Measurements from ENCODE around the gene VEGFC.

- no peak for TF ChIP-seq CTCF (IDR thresholded peaks at IDR 0.05)
- TF ChIP-seq POLR2A (IDR thresholded peaks at IDR 0.05): no peak
Observed at GRCh38 chr4:176799653-176800052, 6.9 kb upstream of the VEGFC start.

Data from Peyer's patch (tissue), 4 donors.